Endodermal cell (in vitro differentiated cells): ENCODE results near the gene EMC9. TPM values are rescaled to one million over a fixed set of nuclear protein-coding genes. Genes with fewer than 3 reads are reported as not detected.

Experiments
- DNase-seq: peaks from one replicate; pipeline ENCODE4 v3.0.0-alpha.2; 2017
- H3K27ac ChIP-seq: 2 replicates; pipeline ENCODE4 v1.5.1; 2013; ENCODE audit warnings: mild to moderate bottlenecking, low read depth, low read length, moderate library complexity
- H3K27me3 ChIP-seq: 2 replicates; pipeline ENCODE4 v1.6.1; 2013; ENCODE audit warnings: mild to moderate bottlenecking, low read length, moderate library complexity; ENCODE audit not compliant: insufficient read depth, control insufficient read depth, poor library complexity, severe bottlenecking
- H3K36me3 ChIP-seq: 2 replicates; pipeline ENCODE4 v1.7.0; 2013; ENCODE audit warnings: mild to moderate bottlenecking, low read length, moderate library complexity; ENCODE audit not compliant: control insufficient read depth, insufficient read depth
- H3K4me1 ChIP-seq: one replicate; pipeline ENCODE4 v1.7.0; 2013; ENCODE audit warnings: low read length; ENCODE audit not compliant: control insufficient read depth, insufficient read depth
- H3K4me3 ChIP-seq: 2 replicates; pipeline ENCODE4 v1.5.1; 2013; ENCODE audit warnings: mild to moderate bottlenecking, low read length, moderate library complexity
- H3K9ac ChIP-seq: 2 replicates; pipeline ENCODE4 v1.6.1; 2013; ENCODE audit warnings: mild to moderate bottlenecking, low read length, moderate library complexity; ENCODE audit not compliant: poor library complexity, severe bottlenecking; ENCODE audit errors: extremely low read depth
- H3K9me3 ChIP-seq: 2 replicates; pipeline ENCODE4 v1.6.1; 2013; ENCODE audit warnings: mild to moderate bottlenecking, low read length, moderate library complexity; ENCODE audit not compliant: control insufficient read depth
- H3K27ac Mint-ChIP-seq: 2 replicates; pipeline ENCODE4 v1.8.0; 2020; ENCODE audit warnings: mixed read lengths
- H3K27me3 Mint-ChIP-seq: 2 replicates; pipeline ENCODE4 v1.8.0; 2021; ENCODE audit warnings: mild to moderate bottlenecking, mixed read lengths; ENCODE audit not compliant: insufficient read depth
- H3K36me3 Mint-ChIP-seq: 2 replicates; pipeline ENCODE4 v1.8.0; 2020; ENCODE audit warnings: low read depth, mixed read lengths
- H3K4me1 Mint-ChIP-seq: 2 replicates; pipeline ENCODE4 v1.8.0; 2020; ENCODE audit warnings: mixed read lengths
- H3K4me3 Mint-ChIP-seq: 2 replicates; pipeline ENCODE4 v1.8.0; 2020; ENCODE audit warnings: mild to moderate bottlenecking, moderate library complexity, mixed read lengths
- H3K9me3 Mint-ChIP-seq: 2 replicates; pipeline ENCODE4 v1.8.0; 2020; ENCODE audit warnings: mild to moderate bottlenecking, mixed read lengths
- WGBS, 2 experiments: methylation state at CpG; one replicate each; pipeline versions ENCODE4 v1.1.5 to v1.1.7; 2013; ENCODE audit warnings: missing lambda C conversion rate in 2 of 2, mixed read lengths in 1 of 2; ENCODE audit not compliant: insufficient coverage in 1 of 2, insufficient read length in 1 of 2; 5-methylcytosine and 5-hydroxymethylcytosine counted together
- total RNA-seq, 2 donors: library from RNA; stranded (reverse); fragmentation: NEBNext Ultra II Directional in 1 of 2; extraction: Animal tissue kit (Norgen Biotek cat#: 25700) in 1 of 2; gene quantifications; 2 replicates in 1 of 2; 3 replicates in 1 of 2; pipeline ENCODE4 v1.2.1, GENCODE V29; 2021
- TF ChIP-seq, protein P1 (sequence below): fragments of 200-600 bp; sonication (generic); conservative IDR thresholded peaks from 2 replicates; pipeline ENCODE4 v1.5.0; 2021; ENCODE audit warnings: antibody characterized with exemption, mild to moderate bottlenecking

EMC9 gene
- total RNA-seq, 2 donors from 2014 or later = 34.0 to 39.5 TPM

DNA sequence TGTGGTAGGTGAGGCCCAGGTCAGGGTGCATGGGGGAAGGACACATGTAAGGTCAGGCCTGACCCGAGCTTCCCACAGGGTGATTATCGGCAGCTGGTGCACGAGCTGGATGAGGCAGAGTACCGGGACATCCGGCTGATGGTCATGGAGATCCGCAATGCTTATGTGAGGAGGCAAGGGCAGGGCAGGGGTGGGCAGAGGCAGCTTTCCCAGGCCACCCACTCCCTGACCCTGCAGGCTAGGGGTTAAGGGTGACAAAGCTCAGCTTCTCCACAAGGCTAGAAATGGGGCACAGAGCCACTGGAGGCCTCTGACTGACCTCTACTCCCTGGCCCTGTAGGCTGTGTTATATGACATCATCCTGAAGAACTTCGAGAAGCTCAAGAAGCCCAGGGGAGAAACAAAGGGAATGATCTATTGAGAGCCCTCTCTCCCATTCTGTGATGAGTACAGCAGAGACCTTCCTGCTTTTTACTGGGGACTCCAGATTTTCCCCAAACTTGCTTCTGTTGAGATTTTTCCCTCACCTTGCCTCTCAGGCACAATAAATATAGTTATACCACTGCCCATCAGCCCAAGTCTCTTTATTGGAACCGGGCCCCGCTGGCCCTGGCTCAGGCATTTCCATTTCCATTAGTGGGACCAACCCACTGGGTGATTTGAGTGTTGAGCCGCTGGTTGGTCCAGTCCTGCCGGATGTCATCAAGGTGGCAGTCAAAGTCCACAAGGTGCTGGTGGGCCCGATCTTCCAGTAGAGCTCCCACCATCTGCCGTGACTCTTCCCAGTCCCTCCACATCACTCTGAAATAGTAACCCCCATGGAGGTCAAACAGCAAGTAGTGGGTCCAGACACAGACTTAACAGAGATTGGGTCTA lies 2.8 kb downstream of the EMC9 start:
- Mint-ChIP-seq H3K36me3 (peaks cover 28% of the 10 kb centered on the region), H3K27me3 (no peaks in the 10 kb centered on the region), H3K27ac (no peak overlapping the region), H3K4me1 (peaks cover 20% of the 10 kb centered on the region), H3K9me3 (no peaks in the 10 kb centered on the region), H3K4me3 (peak overlapping the region; percentile 99)
- 93 to 94% methylated on average over 8 to 13 of the region's 13 CpGs for WGBS, 2 experiments
- H3K4me3 ChIP-seq = no peak overlapping the region
- H3K4me1 ChIP-seq = no peaks in the 10 kb centered on the region
- H3K27ac ChIP-seq = no peak overlapping the region
- H3K27me3 ChIP-seq = no peaks in the 10 kb centered on the region
- peaks cover 29% of the 10 kb centered on the region for H3K36me3 ChIP-seq
- no peaks in the 10 kb centered on the region for H3K9me3 ChIP-seq
- TF ChIP-seq, protein P1, sequence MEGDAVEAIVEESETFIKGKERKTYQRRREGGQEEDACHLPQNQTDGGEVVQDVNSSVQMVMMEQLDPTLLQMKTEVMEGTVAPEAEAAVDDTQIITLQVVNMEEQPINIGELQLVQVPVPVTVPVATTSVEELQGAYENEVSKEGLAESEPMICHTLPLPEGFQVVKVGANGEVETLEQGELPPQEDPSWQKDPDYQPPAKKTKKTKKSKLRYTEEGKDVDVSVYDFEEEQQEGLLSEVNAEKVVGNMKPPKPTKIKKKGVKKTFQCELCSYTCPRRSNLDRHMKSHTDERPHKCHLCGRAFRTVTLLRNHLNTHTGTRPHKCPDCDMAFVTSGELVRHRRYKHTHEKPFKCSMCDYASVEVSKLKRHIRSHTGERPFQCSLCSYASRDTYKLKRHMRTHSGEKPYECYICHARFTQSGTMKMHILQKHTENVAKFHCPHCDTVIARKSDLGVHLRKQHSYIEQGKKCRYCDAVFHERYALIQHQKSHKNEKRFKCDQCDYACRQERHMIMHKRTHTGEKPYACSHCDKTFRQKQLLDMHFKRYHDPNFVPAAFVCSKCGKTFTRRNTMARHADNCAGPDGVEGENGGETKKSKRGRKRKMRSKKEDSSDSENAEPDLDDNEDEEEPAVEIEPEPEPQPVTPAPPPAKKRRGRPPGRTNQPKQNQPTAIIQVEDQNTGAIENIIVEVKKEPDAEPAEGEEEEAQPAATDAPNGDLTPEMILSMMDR = no peak
- DNase-seq = no peak
- H3K9ac ChIP-seq = no peak overlapping the region

DNA sequence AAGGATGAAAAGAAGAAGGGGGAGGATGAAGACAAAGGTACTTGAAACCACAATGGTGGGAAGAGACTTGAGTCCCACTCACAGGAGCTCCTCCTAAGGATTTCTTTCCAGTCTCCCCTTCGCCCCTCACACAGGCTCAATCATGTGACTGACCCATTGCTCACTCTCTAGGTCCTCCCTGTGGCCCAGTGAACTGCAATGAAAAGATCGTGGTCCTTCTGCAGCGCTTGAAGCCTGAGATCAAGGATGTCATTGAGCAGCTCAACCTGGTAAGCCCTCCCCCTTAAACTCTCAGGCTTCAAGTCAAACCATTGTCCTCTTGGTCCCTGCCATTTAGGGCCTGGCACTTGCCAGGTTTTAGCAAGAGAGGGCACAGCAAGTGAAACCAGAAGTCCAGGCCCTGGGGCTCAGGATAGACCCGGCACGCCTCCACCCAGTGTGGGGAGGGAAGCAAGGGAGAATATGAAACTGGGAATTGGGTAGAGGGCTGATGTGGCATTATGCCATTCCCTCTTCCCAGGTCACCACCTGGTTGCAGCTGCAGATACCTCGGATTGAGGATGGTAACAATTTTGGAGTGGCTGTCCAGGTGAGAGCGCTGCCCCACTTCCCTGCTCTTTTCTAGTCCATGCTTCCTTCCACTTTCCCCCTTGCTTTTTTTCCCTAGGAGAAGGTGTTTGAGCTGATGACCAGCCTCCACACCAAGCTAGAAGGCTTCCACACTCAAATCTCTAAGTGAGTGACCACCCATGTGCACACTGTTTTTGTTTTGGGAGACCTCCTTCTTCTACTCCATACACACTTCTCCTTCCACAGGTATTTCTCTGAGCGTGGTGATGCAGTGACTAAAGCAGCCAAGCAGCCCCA lies 3.6 kb downstream of the EMC9 start:
- Histone ChIP-seq H3K9me3 (no peaks in the 10 kb centered on the region), H3K4me3 (peak overlapping the region; percentile 79), H3K4me1 (no peaks in the 10 kb centered on the region), H3K36me3 (peaks cover 23% of the 10 kb centered on the region), H3K27me3 (no peaks in the 10 kb centered on the region), H3K9ac (no peak overlapping the region), H3K27ac (no peak overlapping the region)
- WGBS, 2 experiments = 95 to 98% methylated on average over 5 to 8 of the region's 8 CpGs
- peaks cover 20% of the 10 kb centered on the region for H3K36me3 Mint-ChIP-seq
- DNase-seq = no peak
- H3K9me3 Mint-ChIP-seq = no peaks in the 10 kb centered on the region
- no peaks in the 10 kb centered on the region for H3K27me3 Mint-ChIP-seq
- peaks cover 20% of the 10 kb centered on the region for H3K4me1 Mint-ChIP-seq
- H3K27ac Mint-ChIP-seq = no peak overlapping the region
- peak overlapping the region; percentile 71 for H3K4me3 Mint-ChIP-seq
- TF ChIP-seq, protein P1 = no peak

DNA sequence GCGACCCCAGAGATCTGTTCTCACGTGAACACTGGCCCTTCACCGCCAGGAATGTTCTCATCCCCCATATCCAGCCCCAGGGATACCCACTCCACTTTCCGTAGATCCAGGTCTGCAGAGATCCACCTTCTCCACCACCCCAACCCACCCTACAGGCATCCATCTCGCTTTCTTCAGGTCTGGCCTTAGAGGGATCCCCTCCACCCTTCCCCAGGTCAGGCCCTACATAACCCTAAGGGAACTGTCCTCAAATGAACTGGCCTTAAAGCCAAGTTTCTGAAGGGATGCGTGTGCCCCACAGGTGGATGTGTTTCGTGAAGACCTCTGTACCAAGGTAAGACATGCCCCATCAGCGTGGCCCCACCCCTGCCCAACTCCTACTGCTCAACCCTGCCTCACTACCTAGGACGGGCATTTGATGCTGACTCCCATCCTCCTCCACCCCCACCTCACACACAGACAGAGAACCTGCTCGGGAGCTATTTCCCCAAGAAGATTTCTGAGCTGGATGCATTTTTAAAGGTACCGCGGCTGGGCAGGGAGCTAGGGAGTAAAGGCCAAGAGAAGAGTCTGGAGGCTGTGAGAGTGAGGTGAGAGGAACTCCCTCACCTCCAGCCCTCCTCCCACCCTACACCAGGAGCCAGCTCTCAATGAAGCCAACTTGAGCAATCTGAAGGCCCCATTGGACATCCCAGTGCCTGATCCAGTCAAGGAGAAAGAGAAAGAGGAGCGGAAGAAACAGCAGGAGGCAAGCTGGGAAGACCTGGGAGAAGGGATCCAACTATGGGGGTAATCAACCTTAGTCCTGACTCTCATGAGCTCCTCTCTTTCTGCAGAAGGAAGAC lies 4.5 kb downstream of the EMC9 start:
- H3K36me3 Mint-ChIP-seq = peaks cover 20% of the 10 kb centered on the region
- Histone ChIP-seq H3K9ac (no peak overlapping the region), H3K27me3 (no peaks in the 10 kb centered on the region), H3K27ac (no peak overlapping the region), H3K4me1 (no peaks in the 10 kb centered on the region), H3K4me3 (peak overlapping the region; percentile 79), H3K36me3 (peaks cover 23% of the 10 kb centered on the region), H3K9me3 (no peaks in the 10 kb centered on the region)
- no peaks in the 10 kb centered on the region for H3K27me3 Mint-ChIP-seq
- H3K4me1 Mint-ChIP-seq = peaks cover 20% of the 10 kb centered on the region
- H3K27ac Mint-ChIP-seq = no peak overlapping the region
- H3K4me3 Mint-ChIP-seq = peak overlapping the region; percentile 71
- TF ChIP-seq, protein P1 = no peak
- H3K9me3 Mint-ChIP-seq = no peaks in the 10 kb centered on the region
- WGBS, 2 experiments = 57 to 72% methylated on average over 10 to 12 of the region's 13 CpGs
- DNase-seq = no peak
